22Rv1 (cell line): ENCODE measurements around the gene CLK3.

Source experiments
- CTCF ChIP-seq: fragments of 450-650 bp; IDR thresholded peaks from 2 replicates; pipeline ENCODE4 v1.5.1; 2017; ENCODE audit warnings: mild to moderate bottlenecking
- ZFX ChIP-seq: fragments of 450-650 bp; IDR thresholded peaks from 2 replicates; pipeline ENCODE4 v1.6.1; 2017; ENCODE audit warnings: antibody characterized with exemption, borderline replicate concordance

DNA sequence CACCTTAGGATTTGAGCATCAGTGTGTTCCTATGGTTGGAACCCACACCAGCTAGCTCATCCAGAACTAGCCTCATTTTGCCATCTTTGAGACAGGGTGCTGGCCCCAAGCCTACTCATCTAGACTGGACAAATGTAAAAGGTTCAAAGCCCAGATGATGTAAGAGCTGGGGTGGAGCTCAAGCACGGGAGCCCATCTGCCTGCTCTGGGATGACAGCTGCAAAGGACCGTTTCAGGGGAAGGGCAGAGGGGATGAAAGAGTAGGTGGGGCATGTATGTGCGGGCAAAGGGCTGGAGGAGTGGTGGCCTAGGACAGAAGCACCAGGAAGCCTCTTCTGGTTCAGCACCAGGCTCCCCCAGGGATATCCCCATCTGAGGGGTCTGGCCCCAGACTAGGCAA is 15.8 kb downstream of the CLK3 start:
- TF ChIP-seq CTCF (no peak), ZFX (no peak)
